ENCODE measurements around the gene CACNA1G.

Gene CACNA1G

GRCh38 chr17:50660042-50660886 is 99.7 kb downstream of the CACNA1G start:
- no peak overlapping the region for H3K4me3 ChIP-seq (ENCODE audit: low read depth in 1 of 2, low read length in 2 of 2)
- no peak overlapping the region for H2AFZ ChIP-seq (ENCODE audit: low read depth, low read length)
- no peak for DNase-seq
- H3K4me1 ChIP-seq (ENCODE audit: insufficient read depth, low read length) = peaks cover 11% of the 10 kb centered on the region
- no peak overlapping the region for H3K4me2 ChIP-seq (ENCODE audit: insufficient read depth, low read length)
- H3K27me3 ChIP-seq (ENCODE audit: insufficient read depth, low read length, poor library complexity) = no peaks in the 10 kb centered on the region
- no peaks in the 10 kb centered on the region for H3K79me2 ChIP-seq (ENCODE audit: insufficient read depth, low read length)
- H3K27ac ChIP-seq (ENCODE audit: low read length) = no peak overlapping the region
- no peaks in the 10 kb centered on the region for H3K9me3 ChIP-seq (ENCODE audit: insufficient read depth, low read length, severe bottlenecking)
- no peak for ATAC-seq (ENCODE audit: insufficient read depth, low read depth)
- H3K36me3 ChIP-seq (ENCODE audit: insufficient read depth, low read length) = no peaks in the 10 kb centered on the region
- H4K20me1 ChIP-seq (ENCODE audit: insufficient read depth, low read length) = no peaks in the 10 kb centered on the region; the same call in 1 of the 2 replicates
- no peak for TF ChIP-seq EZH2 (IDR thresholded peaks at IDR 0.05; ENCODE audit: borderline replicate concordance, low read depth, low read length, severe bottlenecking)
- TF ChIP-seq CTCF (IDR thresholded peaks at IDR 0.05; ENCODE audit: borderline replicate concordance, extremely low read depth, low read length, poor library complexity, severe bottlenecking) = no peak
- no peak overlapping the region for H3K9ac ChIP-seq (ENCODE audit: low read depth, low read length)

- no peak for ATAC-seq (ENCODE audit: insufficient read depth, low read depth)
- Histone ChIP-seq H3K4me2 (ENCODE audit: insufficient read depth, low read length) (no peak overlapping the region), H3K9me3 (ENCODE audit: insufficient read depth, low read length, severe bottlenecking) (no peaks in the 10 kb centered on the region), H3K36me3 (ENCODE audit: insufficient read depth, low read length) (no peaks in the 10 kb centered on the region), H3K4me3 (ENCODE audit: low read depth in 1 of 2, low read length in 2 of 2) (no peak overlapping the region), H4K20me1 (ENCODE audit: insufficient read depth, low read length) (no peaks in the 10 kb centered on the region; the same call in 1 of the 2 replicates), H2AFZ (ENCODE audit: low read depth, low read length) (no peak overlapping the region), H3K27ac (ENCODE audit: low read length) (no peak overlapping the region), H3K4me1 (ENCODE audit: insufficient read depth, low read length) (peaks cover 11% of the 10 kb centered on the region), H3K79me2 (ENCODE audit: insufficient read depth, low read length) (no peaks in the 10 kb centered on the region), H3K27me3 (ENCODE audit: insufficient read depth, low read length, poor library complexity) (no peaks in the 10 kb centered on the region), H3K9ac (ENCODE audit: low read depth, low read length) (no peak overlapping the region)
- no peak for DNase-seq
- no peak for TF ChIP-seq EZH2 (IDR thresholded peaks at IDR 0.05; ENCODE audit: borderline replicate concordance, low read depth, low read length, severe bottlenecking)
- TF ChIP-seq CTCF (IDR thresholded peaks at IDR 0.05; ENCODE audit: borderline replicate concordance, extremely low read depth, low read length, poor library complexity, severe bottlenecking) = no peak
Measured at GRCh38 chr17:50660887-50661345, 100.4 kb downstream of the CACNA1G start.

- TF ChIP-seq CTCF (IDR thresholded peaks at IDR 0.05; ENCODE audit: borderline replicate concordance, extremely low read depth, low read length, poor library complexity, severe bottlenecking) (no peak), EZH2 (IDR thresholded peaks at IDR 0.05; ENCODE audit: borderline replicate concordance, low read depth, low read length, severe bottlenecking) (no peak)
- no peak overlapping the region for H3K9ac ChIP-seq (ENCODE audit: low read depth, low read length)
- no peaks in the 10 kb centered on the region for H3K79me2 ChIP-seq (ENCODE audit: insufficient read depth, low read length)
Measured at GRCh38 chr17:50661348-50661747, 100.8 kb downstream of the CACNA1G start.

More at GRCh38 chr17:50661348-50661747, 100.8 kb downstream of the CACNA1G start:
- ATAC-seq (ENCODE audit: insufficient read depth, low read depth) = no peak
- no peak overlapping the region for H3K4me3 ChIP-seq (ENCODE audit: low read depth in 1 of 2, low read length in 2 of 2)
- H3K27me3 ChIP-seq (ENCODE audit: insufficient read depth, low read length, poor library complexity) = no peaks in the 10 kb centered on the region
- peaks cover 11% of the 10 kb centered on the region for H3K4me1 ChIP-seq (ENCODE audit: insufficient read depth, low read length)
- H3K36me3 ChIP-seq (ENCODE audit: insufficient read depth, low read length) = no peaks in the 10 kb centered on the region
- no peak overlapping the region for H3K27ac ChIP-seq (ENCODE audit: low read length)
- DNase-seq = no peak
- no peak overlapping the region for H3K4me2 ChIP-seq (ENCODE audit: insufficient read depth, low read length)
- H2AFZ ChIP-seq (ENCODE audit: low read depth, low read length) = peak overlapping the region; percentile 33; the same call in 1 of the 2 replicates
- no peaks in the 10 kb centered on the region; the same call in 1 of the 2 replicates for H4K20me1 ChIP-seq (ENCODE audit: insufficient read depth, low read length)
- no peaks in the 10 kb centered on the region for H3K9me3 ChIP-seq (ENCODE audit: insufficient read depth, low read length, severe bottlenecking)
